ENCODE measurements around the gene ARAP3. TPM values are rescaled to one million over a fixed set of nuclear protein-coding genes. Genes with fewer than 3 reads are reported as not detected.

ARAP3 gene
- total and polyA plus RNA-seq, 9 of the 15 experiments (the other 6 are each of a cell fraction or from before 2014, with no cell fraction given) = 0.83 to 25.7 (median 6.4) TPM

- TF ChIP-seq SMC3 (conservative IDR thresholded peaks at IDR 0.05; ENCODE audit: insufficient read depth, low read depth, low read length) (peak; percentile 40; the same call in 1 of the 2 replicates), SMAD2 (IDR thresholded peaks at IDR 0.05; ENCODE audit: low read depth, low read length) (no peak), ZSCAN32 (CRISPR knock-in tag; IDR thresholded peaks at IDR 0.05) (no peak), SRSF3 (IDR thresholded peaks at IDR 0.05; ENCODE audit: insufficient read depth, low read length) (no peak), PTRF (tag; IDR thresholded peaks at IDR 0.05) (no peak), BCL6 (CRISPR knock-in tag; IDR thresholded peaks at IDR 0.05) (no peak), ZBTB26 (CRISPR knock-in tag; IDR thresholded peaks at IDR 0.05) (no peak), ARID2 (IDR thresholded peaks at IDR 0.05) (no peak), MXD1 (CRISPR knock-in tag; IDR thresholded peaks at IDR 0.05; ENCODE audit: borderline replicate concordance, poor library complexity, severe bottlenecking) (no peak), RNF2 (IDR thresholded peaks at IDR 0.05) (no peak), ZNF197 (CRISPR knock-in tag; IDR thresholded peaks at IDR 0.05; ENCODE audit: low read depth) (no peak), MYC (IDR thresholded peaks at IDR 0.05; ENCODE audit: low read depth, low read length) (0 out of 2 replicates have a peak, but pooled peaks have one; percentile 19), MYC (CRISPR knock-in tag; IDR thresholded peaks at IDR 0.05; ENCODE audit: borderline replicate concordance, low read depth) (no peak), ZNF561 (CRISPR knock-in tag; conservative IDR thresholded peaks at IDR 0.05) (no peak), ELK1 (CRISPR knock-in tag; IDR thresholded peaks at IDR 0.05) (no peak), ZNF23 (CRISPR knock-in tag; IDR thresholded peaks at IDR 0.05) (no peak), TEAD2 (tag; IDR thresholded peaks at IDR 0.05) (no peak), STAT6 (CRISPR knock-in tag; IDR thresholded peaks at IDR 0.05) (no peak), RBM17 (IDR thresholded peaks at IDR 0.05; ENCODE audit: borderline replicate concordance, low read depth, low read length) (no peak), ARHGAP35 (IDR thresholded peaks at IDR 0.05; ENCODE audit: partially characterized antibody) (no peak), ZNF12 (CRISPR knock-in tag; IDR thresholded peaks at IDR 0.05) (no peak), IFI16 (CRISPR knock-in tag; IDR thresholded peaks at IDR 0.05) (no peak), CBFA2T3 (IDR thresholded peaks at IDR 0.05) (peak; percentile 17; the same call in 1 of the 2 replicates), CTBP1 (IDR thresholded peaks at IDR 0.05; ENCODE audit: borderline replicate concordance) (0 out of 2 replicates have a peak, but pooled peaks have one; percentile 31), KLF6 (CRISPR knock-in tag; IDR thresholded peaks at IDR 0.05; ENCODE audit: borderline replicate concordance) (no peak), RB1 (IDR thresholded peaks at IDR 0.05; ENCODE audit: low read depth) (no peak)
Measured at GRCh38 chr5:141641634-141642267, 40.3 kb downstream of the ARAP3 start (continued).

Measured in K562 (cell line).